HepG2 (cell line): ENCODE data around the gene LMF2. TPM values are rescaled to one million over a fixed set of nuclear protein-coding genes. Genes with fewer than 3 reads are reported as not detected.

Experiments
- AKAP8 ChIP-seq: sonication (generic); formaldehyde crosslinking; IDR thresholded peaks from 2 replicates; pipeline ENCODE4 v1.5.1; 2020; ENCODE audit warnings: mild to moderate bottlenecking, missing genetic modification reagents
- CREB3 ChIP-seq: sonication (generic); formaldehyde crosslinking; IDR thresholded peaks from 2 replicates; pipeline ENCODE4 v1.5.0; 2020; ENCODE audit warnings: missing genetic modification reagents
- CSRNP1 ChIP-seq: sonication (generic); formaldehyde crosslinking; IDR thresholded peaks from 2 replicates; pipeline ENCODE4 v1.8.1; 2023; ENCODE audit warnings: mild to moderate bottlenecking, missing genetic modification reagents
- DMTF1 ChIP-seq: sonication (generic); formaldehyde crosslinking; IDR thresholded peaks from 2 replicates; pipeline ENCODE4 v1.4.0; 2020; ENCODE audit warnings: mild to moderate bottlenecking, missing genetic modification reagents
- HOXA3 ChIP-seq: sonication (generic); formaldehyde crosslinking; IDR thresholded peaks from 2 replicates; pipeline ENCODE4 v1.5.0; 2020; ENCODE audit warnings: missing genetic modification reagents
- IRX3 ChIP-seq: sonication (generic); formaldehyde crosslinking; IDR thresholded peaks from 2 replicates; pipeline ENCODE4 v1.8.1; 2023; ENCODE audit warnings: mild to moderate bottlenecking, low read depth, missing genetic modification reagents, borderline replicate concordance
- MAX ChIP-seq: IDR thresholded peaks from 2 replicates; pipeline ENCODE4 v1.6.1; 2012; ENCODE audit warnings: inconsistent platforms
- MED1 ChIP-seq: sonication (generic); formaldehyde crosslinking; IDR thresholded peaks from 2 replicates; pipeline ENCODE4 v1.4.0; 2020; ENCODE audit warnings: missing genetic modification reagents
- NONO ChIP-seq, 2 experiments: fragments of 450-650 bp in 1 of 2; sonication (generic) in 1 of 2; formaldehyde crosslinking in 1 of 2; IDR thresholded peaks in 1 of 2; conservative IDR thresholded peaks in 1 of 2; 2 replicates each; pipeline versions ENCODE4 v1.6.1 to v1.8.0; 2017 to 2022; ENCODE audit warnings: mild to moderate bottlenecking in 1 of 2, missing genetic modification reagents in 1 of 2, moderate library complexity in 1 of 2
- RNF2 ChIP-seq: fragments of 450-650 bp; conservative IDR thresholded peaks from 2 replicates; pipeline ENCODE4 v1.6.1; 2016; ENCODE audit warnings: low read depth
- SNAPC2 ChIP-seq: sonication (generic); formaldehyde crosslinking; IDR thresholded peaks from 2 replicates; pipeline ENCODE4 v1.8.1; 2022; ENCODE audit warnings: mild to moderate bottlenecking, missing genetic modification reagents
- TBP ChIP-seq: sonication (generic); formaldehyde crosslinking; IDR thresholded peaks from 2 replicates; pipeline ENCODE4 v1.5.0; 2020; ENCODE audit warnings: missing genetic modification reagents
- ZBTB37 ChIP-seq: sonication (generic); formaldehyde crosslinking; IDR thresholded peaks from 2 replicates; pipeline ENCODE4 v1.4.0; 2020; ENCODE audit warnings: mild to moderate bottlenecking, missing genetic modification reagents
- ZBTB7B ChIP-seq: sonication (generic); formaldehyde crosslinking; IDR thresholded peaks from 2 replicates; pipeline ENCODE4 v1.4.0; 2020; ENCODE audit warnings: missing genetic modification reagents
- ZFP36L1 ChIP-seq: sonication (generic); formaldehyde crosslinking; IDR thresholded peaks from 2 replicates; pipeline ENCODE4 v1.8.0; 2022; ENCODE audit warnings: mild to moderate bottlenecking, missing genetic modification reagents, moderate library complexity
- ZFP90 ChIP-seq: sonication (generic); formaldehyde crosslinking; IDR thresholded peaks from 2 replicates; pipeline ENCODE4 v1.8.0; 2022; ENCODE audit warnings: missing genetic modification reagents, mild to moderate bottlenecking, inconsistent platforms, borderline replicate concordance
- ZNF20 ChIP-seq: sonication (generic); formaldehyde crosslinking; IDR thresholded peaks from 2 replicates; pipeline ENCODE4 v1.4.0; 2020; ENCODE audit warnings: mild to moderate bottlenecking, moderate library complexity, missing genetic modification reagents
- ZNF292 ChIP-seq: sonication (generic); formaldehyde crosslinking; IDR thresholded peaks from 2 replicates; pipeline ENCODE4 v1.8.1; 2022; ENCODE audit warnings: mild to moderate bottlenecking, low read depth, missing genetic modification reagents, borderline replicate concordance
- ZNF576 ChIP-seq: sonication (generic); formaldehyde crosslinking; IDR thresholded peaks from 2 replicates; pipeline ENCODE4 v1.4.0; 2020; ENCODE audit warnings: mild to moderate bottlenecking, missing genetic modification reagents
- ZNF704 ChIP-seq: sonication (generic); formaldehyde crosslinking; IDR thresholded peaks from 2 replicates; pipeline ENCODE4 v1.8.1; 2023; ENCODE audit warnings: mild to moderate bottlenecking, inconsistent platforms, moderate library complexity, missing genetic modification reagents, borderline replicate concordance
- ZSCAN25 ChIP-seq: sonication (generic); formaldehyde crosslinking; IDR thresholded peaks from 2 replicates; pipeline ENCODE4 v1.8.0; 2022; ENCODE audit warnings: mild to moderate bottlenecking, missing genetic modification reagents
- polyA plus RNA-seq, 8 experiments: library from polyadenylated mRNA; depleted of rRNA in 3 of 8; stranded (reverse) in 7 of 8; unstranded in 1 of 8; fragments of >200 nt; fragmentation: Illumina TruSeq in 4 of 8; extraction: Trizol in 4 of 8; gene quantifications; 2 replicates each; pipeline versions ENCODE4 v1.2.1 to v1.2.3, GENCODE V29; 2011 to 2016; ENCODE audit warnings: low read depth in 4 of 8, missing spikeins in 1 of 8, mixed read lengths in 1 of 8; ENCODE audit not compliant: insufficient read depth in 1 of 8
- total RNA-seq, 5 experiments: library from RNA; depleted of rRNA; stranded (reverse); fragments of >200 nt; fragmentation: Illumina TruSeq; extraction: Trizol; gene quantifications; 2 replicates each; pipeline ENCODE4 v1.2.3, GENCODE V29; 2016; ENCODE audit warnings: low read depth in 1 of 5

LMF2 gene
- total and polyA plus RNA-seq, 2 of the 13 experiments (the other 11 are each of a cell fraction or from before 2014, with no cell fraction given), result 23.3 to 30.6 TPM

GRCh38 chr22:50530580-50530876 lies 23.0 kb upstream of the LMF2 start (continued):
- TF ChIP-seq SNAPC2 (CRISPR knock-in tag) (peak; percentile 24; the same call in 1 of the 2 replicates), TBP (CRISPR knock-in tag) (0 out of 2 replicates have a peak, but pooled peaks have one; percentile 46), ZFP90 (CRISPR knock-in tag) (0 out of 2 replicates have a peak, but pooled peaks have one; percentile 8), AKAP8 (CRISPR knock-in tag) (0 out of 2 replicates have a peak, but pooled peaks have one; percentile 25), NONO (IDR thresholded peaks at IDR 0.05) (no peak), NONO (CRISPR knock-in tag; conservative IDR thresholded peaks at IDR 0.05) (peak; percentile 98), ZSCAN25 (no peak), MAX (peak; percentile 65; the same call in 1 of the 2 replicates), MED1 (CRISPR knock-in tag) (0 out of 2 replicates have a peak, but pooled peaks have one; percentile 1), CREB3 (CRISPR knock-in tag) (peak; percentile 8; the same call in 1 of the 2 replicates), IRX3 (no peak), ZNF704 (peak; percentile 21; the same call in 1 of the 2 replicates), RNF2 (0 out of 2 replicates have a peak, but pooled peaks have one; percentile 1), ZBTB37 (CRISPR knock-in tag) (0 out of 2 replicates have a peak, but pooled peaks have one; percentile 45), ZNF292 (CRISPR knock-in tag) (no peak), CSRNP1 (no peak; the same call in 1 of the 2 replicates), HOXA3 (CRISPR knock-in tag) (peak; percentile 17; the same call in 1 of the 2 replicates), ZNF20 (CRISPR knock-in tag) (0 out of 2 replicates have a peak, but pooled peaks have one; percentile 45), ZBTB7B (CRISPR knock-in tag) (peak; percentile 62), ZNF576 (no peak), ZFP36L1 (CRISPR knock-in tag) (peak; percentile 24; the same call in 1 of the 2 replicates), DMTF1 (0 out of 2 replicates have a peak, but pooled peaks have one; percentile 21)
